ENCODE measurements around the gene RANBP2.
"Not testable (repeated sequence)": the region's sequence is repeated elsewhere in the genome, so short reads cannot be mapped to it uniquely, and the experiment has no call there.

Gene RANBP2

GRCh38 chr2:108767859-108768258, 48.6 kb downstream of the RANBP2 start:
- DNase-seq: not testable (repeated sequence)

GRCh38 chr2:108776475-108776874, 57.2 kb downstream of the RANBP2 start:
- no peak for DNase-seq
- TF ChIP-seq GATA1 (IDR thresholded peaks at IDR 0.05; ENCODE audit: low read depth, low read length) (no peak), POLR2A (IDR thresholded peaks at IDR 0.05; ENCODE audit: low read length) (no peak)

GRCh38 chr2:108778857-108779256, 59.6 kb downstream of the RANBP2 start:
- TF ChIP-seq GATA1 (IDR thresholded peaks at IDR 0.05; ENCODE audit: low read depth, low read length) (no peak), POLR2A (IDR thresholded peaks at IDR 0.05; ENCODE audit: low read length) (no peak)
- no peak for DNase-seq

- peak in 1 of 2 experiments; percentile 23 for DNase-seq
- TF ChIP-seq GATA1 (IDR thresholded peaks at IDR 0.05; ENCODE audit: low read depth, low read length) (no peak), POLR2A (IDR thresholded peaks at IDR 0.05; ENCODE audit: low read length) (no peak)
These were observed 66.7 kb downstream of the RANBP2 start for GRCh38 chr2:108786008-108786353.

- peak; percentile 93 to 94 for DNase-seq
- TF ChIP-seq GATA1 (IDR thresholded peaks at IDR 0.05; ENCODE audit: low read depth, low read length) (no peak), POLR2A (IDR thresholded peaks at IDR 0.05; ENCODE audit: low read length) (peak; percentile 57)
These were observed 67.3 kb downstream of the RANBP2 start, which contains the start of gene CCDC138 for GRCh38 chr2:108786354-108787215. Gene CCDC138 (plus strand): TSS chr2:108786771. CDS start chr2:108786823, 52 bp downstream.

- no peak for DNase-seq
- TF ChIP-seq POLR2A (IDR thresholded peaks at IDR 0.05; ENCODE audit: low read length) (no peak), GATA1 (IDR thresholded peaks at IDR 0.05; ENCODE audit: low read depth, low read length) (no peak)
These were observed 67.9 kb downstream of the RANBP2 start for GRCh38 chr2:108787216-108787541.

GRCh38 chr2:108803045-108803736, 83.9 kb downstream of the RANBP2 start:
- DNase-seq: no peak

GRCh38 chr2:108805032-108805431, 85.8 kb downstream of the RANBP2 start:
- TF ChIP-seq POLR2A (IDR thresholded peaks at IDR 0.05; ENCODE audit: low read length): no peak
- no peak for TF ChIP-seq GATA1 (IDR thresholded peaks at IDR 0.05; ENCODE audit: low read depth, low read length)
- no peak for DNase-seq

More at GRCh38 chr2:108803045-108803736, 83.9 kb downstream of the RANBP2 start:
- TF ChIP-seq GATA1 (IDR thresholded peaks at IDR 0.05; ENCODE audit: low read depth, low read length) (no peak), POLR2A (IDR thresholded peaks at IDR 0.05; ENCODE audit: low read length) (no peak)

- TF ChIP-seq POLR2A (IDR thresholded peaks at IDR 0.05; ENCODE audit: low read length) (no peak), GATA1 (IDR thresholded peaks at IDR 0.05; ENCODE audit: low read depth, low read length) (no peak)
- no peak for DNase-seq
These were observed 86.5 kb downstream of the RANBP2 start for GRCh38 chr2:108805782-108806181.

- TF ChIP-seq GATA1 (IDR thresholded peaks at IDR 0.05; ENCODE audit: low read depth, low read length) (no peak), POLR2A (IDR thresholded peaks at IDR 0.05; ENCODE audit: low read length) (no peak)
- peak; percentile 2 to 5 for DNase-seq
These were observed 87.3 kb downstream of the RANBP2 start for GRCh38 chr2:108806371-108807113.

- TF ChIP-seq GATA1 (IDR thresholded peaks at IDR 0.05; ENCODE audit: low read depth, low read length) (no peak), POLR2A (IDR thresholded peaks at IDR 0.05; ENCODE audit: low read length) (no peak)
- no peak for DNase-seq
These were observed 90.7 kb downstream of the RANBP2 start for GRCh38 chr2:108809936-108810335.

GRCh38 chr2:108810993-108811957, 92.0 kb downstream of the RANBP2 start:
- TF ChIP-seq GATA1 (IDR thresholded peaks at IDR 0.05; ENCODE audit: low read depth, low read length) (no peak), POLR2A (IDR thresholded peaks at IDR 0.05; ENCODE audit: low read length) (no peak)
- no peak for DNase-seq

- no peak for DNase-seq
- TF ChIP-seq POLR2A (IDR thresholded peaks at IDR 0.05; ENCODE audit: low read length): no peak
- no peak for TF ChIP-seq GATA1 (IDR thresholded peaks at IDR 0.05; ENCODE audit: low read depth, low read length)
These were observed 94.5 kb downstream of the RANBP2 start for GRCh38 chr2:108813732-108814131.

All from erythroblast (primary cell).